Kidney (tissue), 14 donors: ENCODE results near the gene CNBP. TPM values are rescaled to one million over a fixed set of nuclear protein-coding genes. Genes with fewer than 3 reads are reported as not detected.

ENCODE experiments used
- DNase-seq, 5 donors: peaks; one replicate each; pipeline ENCODE4 v3.0.0-alpha.2; 2013 to 2020
- FAIRE-seq: peaks from 2 replicates; lab custom pipeline; 2012; peaks lifted over from hg19 to GRCh38; lab: Jason Lieb, UNC
- H3K27ac ChIP-seq, 2 donors: one replicate each; pipeline ENCODE4 v1.7.0; 2013; ENCODE audit warnings: low read depth in 2 of 2, low read length in 2 of 2, inconsistent platforms in 1 of 2
- H3K27me3 ChIP-seq: one replicate; pipeline ENCODE4 v1.7.1; 2013; ENCODE audit warnings: low read length, inconsistent platforms; ENCODE audit not compliant: control insufficient read depth, insufficient read depth
- H3K36me3 ChIP-seq, 3 donors: one replicate each; pipeline versions ENCODE4 v1.7.0 to v1.7.1; 2013; ENCODE audit warnings: low read length in 3 of 3, control low read depth in 1 of 3, inconsistent platforms in 1 of 3; ENCODE audit not compliant: insufficient read depth in 3 of 3, control insufficient read depth in 2 of 3
- H3K4me1 ChIP-seq, 3 donors: one replicate each; pipeline versions ENCODE4 v1.7.0 to v1.7.1; 2013; ENCODE audit warnings: low read length in 3 of 3, inconsistent platforms in 1 of 3, low read depth in 1 of 3; ENCODE audit not compliant: control insufficient read depth in 2 of 3, insufficient read depth in 2 of 3
- H3K4me3 ChIP-seq, 3 donors: one replicate each; pipeline versions ENCODE4 v1.7.0 to v1.8.1; 2013; ENCODE audit warnings: low read length in 3 of 3, control low read depth in 1 of 3, inconsistent platforms in 1 of 3
- H3K9ac ChIP-seq, 3 donors: one replicate each; pipeline versions ENCODE4 v1.7.0 to v1.7.1; 2013; ENCODE audit warnings: low read length in 3 of 3, control low read depth in 1 of 3, inconsistent platforms in 1 of 3
- H3K9me3 ChIP-seq, 3 donors: one replicate each; pipeline versions ENCODE4 v1.7.0 to v1.7.1; 2013; ENCODE audit warnings: low read length in 3 of 3, control low read depth in 1 of 3, inconsistent platforms in 1 of 3; ENCODE audit not compliant: control insufficient read depth in 2 of 3, insufficient read depth in 1 of 3
- intact Hi-C: fragments of 100-400 bp; cut with DNase I; formaldehyde crosslinking; loops from one replicate; pipeline ENCODE4 v1.11.1; 2022
- polyA plus RNA-seq: library from polyadenylated mRNA; stranded (reverse); fragments of 350-450 nt; fragmentation: Illumina TruSeq; extraction: RNeasy Lipid Tissue Mini Kit (QIAGEN cat#74804); gene quantifications from one replicate; pipeline ENCODE4 v1.2.3, GENCODE V29; 2014; ENCODE audit warnings: low read depth, low replicate concordance; ENCODE audit not compliant: insufficient read depth
- total RNA-seq: library from RNA; stranded (reverse); fragmentation: NEBNext Ultra II Directional; extraction: Animal tissue kit (Norgen Biotek cat#: 25700); gene quantifications from one replicate; pipeline ENCODE4 v1.2.1, GENCODE V29; 2021
- TF ChIP-seq, protein P1 (sequence below): IDR thresholded peaks from 3 replicates; pipeline ENCODE4 v1.5.1; 2012; ENCODE audit warnings: mild to moderate bottlenecking, moderate library complexity, borderline replicate concordance; ENCODE audit not compliant: insufficient read depth; ENCODE audit errors: extremely low read depth
- donor health status: control.
- donor health status: control.
- donor health status: control.
- donor health status: control.
- donor health status: control.
- donor health status: DM: yes; HTN: yes; CAD: no.
- donor health status: Normal renal cell carcinoma (clear cell type).

Gene CNBP
- total and polyA plus RNA-seq, 2 donors from 2014 or later, result 267 to 309 TPM

DNA sequence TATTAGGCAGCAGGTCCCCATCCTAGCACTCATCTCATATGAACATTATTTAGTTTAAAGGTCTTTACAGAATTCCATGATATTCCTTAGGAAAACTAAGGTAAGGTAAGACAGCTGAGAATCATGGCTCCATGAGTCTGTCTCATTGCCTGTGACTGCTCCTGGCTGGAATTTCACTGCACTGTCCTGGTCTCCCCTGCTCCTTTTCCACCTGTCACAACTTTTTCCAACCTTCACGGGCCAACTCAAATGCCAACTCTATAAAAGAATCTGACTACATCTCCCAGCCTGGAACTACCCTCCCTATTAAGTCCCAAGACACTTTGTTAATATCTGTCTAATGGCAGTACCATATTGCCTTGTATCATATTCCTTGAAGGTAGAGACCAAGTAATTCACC lies 7.6 kb downstream of the CNBP start:
- DNase-seq, result no peak
- H3K4me3 ChIP-seq, result no peak overlapping the region
- no peak for FAIRE-seq
- intact Hi-C loops, result no loop called here
- no peaks in the 10 kb centered on the region for H3K27me3 ChIP-seq
- TF ChIP-seq, protein P1, sequence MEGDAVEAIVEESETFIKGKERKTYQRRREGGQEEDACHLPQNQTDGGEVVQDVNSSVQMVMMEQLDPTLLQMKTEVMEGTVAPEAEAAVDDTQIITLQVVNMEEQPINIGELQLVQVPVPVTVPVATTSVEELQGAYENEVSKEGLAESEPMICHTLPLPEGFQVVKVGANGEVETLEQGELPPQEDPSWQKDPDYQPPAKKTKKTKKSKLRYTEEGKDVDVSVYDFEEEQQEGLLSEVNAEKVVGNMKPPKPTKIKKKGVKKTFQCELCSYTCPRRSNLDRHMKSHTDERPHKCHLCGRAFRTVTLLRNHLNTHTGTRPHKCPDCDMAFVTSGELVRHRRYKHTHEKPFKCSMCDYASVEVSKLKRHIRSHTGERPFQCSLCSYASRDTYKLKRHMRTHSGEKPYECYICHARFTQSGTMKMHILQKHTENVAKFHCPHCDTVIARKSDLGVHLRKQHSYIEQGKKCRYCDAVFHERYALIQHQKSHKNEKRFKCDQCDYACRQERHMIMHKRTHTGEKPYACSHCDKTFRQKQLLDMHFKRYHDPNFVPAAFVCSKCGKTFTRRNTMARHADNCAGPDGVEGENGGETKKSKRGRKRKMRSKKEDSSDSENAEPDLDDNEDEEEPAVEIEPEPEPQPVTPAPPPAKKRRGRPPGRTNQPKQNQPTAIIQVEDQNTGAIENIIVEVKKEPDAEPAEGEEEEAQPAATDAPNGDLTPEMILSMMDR, result no peak
- no peak overlapping the region for H3K9ac ChIP-seq
- no peaks in the 10 kb centered on the region for H3K9me3 ChIP-seq
- no peak overlapping the region for H3K27ac ChIP-seq
- peaks cover 5% of the 10 kb centered on the region in 3 donors for H3K36me3 ChIP-seq
- peaks cover 0 to 35% (median 34%) of the 10 kb centered on the region in 3 donors for H3K4me1 ChIP-seq

DNA sequence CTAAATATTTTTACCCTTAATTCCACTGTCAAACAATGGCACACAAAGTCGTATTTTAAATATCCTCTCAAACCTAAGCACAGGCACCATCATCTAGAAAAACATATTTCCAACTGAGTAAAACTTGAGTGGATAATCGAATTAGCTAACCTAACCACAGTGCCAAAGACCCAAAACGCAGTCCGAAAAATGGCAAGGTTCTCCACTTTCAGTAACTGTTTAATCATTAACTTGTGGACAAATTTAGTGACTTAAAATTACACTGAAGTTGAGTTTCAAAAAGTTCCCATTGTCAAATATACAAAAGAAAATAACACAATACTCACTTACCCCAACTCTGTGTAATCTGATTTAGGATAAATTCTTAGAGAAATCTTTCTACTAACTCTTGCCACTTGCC lies 10.0 kb downstream of the CNBP start:
- no peaks in the 10 kb centered on the region for H3K9me3 ChIP-seq
- no peak overlapping the region for H3K27ac ChIP-seq
- TF ChIP-seq, protein P1, result no peak
- no peak for DNase-seq
- H3K4me3 ChIP-seq, result peak overlapping the region in 1 of 3 donors; percentile 36
- peaks cover 7 to 24% (median 17%) of the 10 kb centered on the region in 3 donors for H3K36me3 ChIP-seq
- H3K4me1 ChIP-seq, result peaks cover 0 to 31% (median 25%) of the 10 kb centered on the region in 3 donors
- H3K27me3 ChIP-seq, result no peaks in the 10 kb centered on the region
- intact Hi-C loops, result no loop called here
- H3K9ac ChIP-seq, result no peak overlapping the region
- no peak for FAIRE-seq

DNA sequence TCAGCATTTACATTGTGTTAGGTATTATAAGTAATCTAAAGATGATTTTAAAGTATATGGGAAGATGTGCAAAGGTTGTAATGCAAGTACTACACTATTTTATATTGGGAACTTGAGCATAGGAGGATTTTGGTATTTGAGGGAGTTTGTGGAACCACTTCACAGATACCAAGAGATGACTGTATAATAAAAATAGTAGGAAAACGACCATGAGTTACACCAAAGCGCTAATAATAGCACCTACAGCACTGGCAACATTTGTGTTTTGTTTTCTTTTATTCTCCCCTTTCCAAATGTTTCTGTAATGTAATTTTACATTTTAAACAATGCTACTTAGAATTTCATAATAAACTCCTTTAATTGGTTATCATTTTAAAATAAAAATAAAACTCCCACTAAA lies 10.5 kb downstream of the CNBP start:
- H3K4me1 ChIP-seq, result peaks cover 0 to 26% (median 23%) of the 10 kb centered on the region in 3 donors

More for the DNA sequence above, 10.5 kb downstream of the CNBP start:
- intact Hi-C loops, result no loop called here
- H3K27me3 ChIP-seq, result no peaks in the 10 kb centered on the region
- no peaks in the 10 kb centered on the region for H3K9me3 ChIP-seq
- no peak overlapping the region for H3K27ac ChIP-seq
- no peak overlapping the region for H3K9ac ChIP-seq
- TF ChIP-seq, protein P1, result no peak
- FAIRE-seq (no peak), DNase-seq (no peak)
- H3K36me3 ChIP-seq, result peaks cover 5 to 24% (median 17%) of the 10 kb centered on the region in 3 donors
- no peak overlapping the region for H3K4me3 ChIP-seq
